Erythroblast (primary cell): ENCODE measurements around the gene MCF2L.

Source experiments
- GATA1 ChIP-seq: IDR thresholded peaks from 2 replicates; pipeline ENCODE4 v1.6.1; 2011; ENCODE audit warnings: low read depth, mild to moderate bottlenecking, control low read depth, low read length, moderate library complexity
- POLR2A ChIP-seq: IDR thresholded peaks from 2 replicates; pipeline ENCODE4 v1.6.1; 2011; ENCODE audit warnings: mild to moderate bottlenecking, low read length

DNA sequence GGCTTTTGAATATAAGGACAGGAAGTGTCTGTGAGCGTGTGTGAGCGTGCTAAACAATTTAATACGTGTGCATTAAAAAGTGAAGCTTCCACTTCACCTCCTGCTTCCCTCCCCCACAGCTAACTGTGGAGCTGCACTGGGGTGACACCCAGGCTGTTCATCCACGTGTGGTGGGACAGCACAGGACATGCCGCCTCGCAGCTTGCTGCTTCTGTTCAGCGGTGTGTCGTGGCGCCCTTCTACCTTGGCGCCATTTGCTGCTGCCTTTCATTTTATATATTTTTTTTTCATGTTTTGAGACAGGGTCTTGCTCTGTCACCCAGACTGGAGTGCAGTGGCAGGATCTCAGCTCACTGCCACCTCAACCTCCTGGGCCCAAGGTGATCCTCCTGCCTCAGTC, 63.3 kb downstream of the MCF2L start:
- no peak for TF ChIP-seq POLR2A
- TF ChIP-seq GATA1, result no peak
